ENCODE measurements around the gene STARD10.

DNA sequence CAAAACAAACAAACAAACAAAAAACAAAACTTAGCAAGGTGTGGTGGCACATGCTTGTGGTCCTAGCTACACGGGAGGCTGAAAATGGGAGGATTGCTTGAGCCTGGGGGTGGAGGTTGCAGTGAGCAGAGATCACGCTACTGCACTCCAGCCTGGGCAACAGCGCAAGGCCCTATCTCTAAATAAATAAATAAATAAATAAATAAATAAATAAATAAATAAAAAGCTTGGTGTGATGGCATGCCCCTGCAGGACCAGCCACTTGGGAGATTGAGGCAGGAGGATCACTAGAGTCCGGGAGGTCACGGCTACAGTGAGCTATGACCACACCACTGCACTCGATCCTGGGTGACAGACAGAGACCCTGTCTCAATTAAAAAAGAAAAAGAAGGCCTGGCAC, 9.0 kb upstream of the STARD10 start:
- TF ChIP-seq, protein P1, sequence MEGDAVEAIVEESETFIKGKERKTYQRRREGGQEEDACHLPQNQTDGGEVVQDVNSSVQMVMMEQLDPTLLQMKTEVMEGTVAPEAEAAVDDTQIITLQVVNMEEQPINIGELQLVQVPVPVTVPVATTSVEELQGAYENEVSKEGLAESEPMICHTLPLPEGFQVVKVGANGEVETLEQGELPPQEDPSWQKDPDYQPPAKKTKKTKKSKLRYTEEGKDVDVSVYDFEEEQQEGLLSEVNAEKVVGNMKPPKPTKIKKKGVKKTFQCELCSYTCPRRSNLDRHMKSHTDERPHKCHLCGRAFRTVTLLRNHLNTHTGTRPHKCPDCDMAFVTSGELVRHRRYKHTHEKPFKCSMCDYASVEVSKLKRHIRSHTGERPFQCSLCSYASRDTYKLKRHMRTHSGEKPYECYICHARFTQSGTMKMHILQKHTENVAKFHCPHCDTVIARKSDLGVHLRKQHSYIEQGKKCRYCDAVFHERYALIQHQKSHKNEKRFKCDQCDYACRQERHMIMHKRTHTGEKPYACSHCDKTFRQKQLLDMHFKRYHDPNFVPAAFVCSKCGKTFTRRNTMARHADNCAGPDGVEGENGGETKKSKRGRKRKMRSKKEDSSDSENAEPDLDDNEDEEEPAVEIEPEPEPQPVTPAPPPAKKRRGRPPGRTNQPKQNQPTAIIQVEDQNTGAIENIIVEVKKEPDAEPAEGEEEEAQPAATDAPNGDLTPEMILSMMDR (conservative IDR thresholded peaks at IDR 0.05; ENCODE audit: low read length) = no peak
- no peak for TF ChIP-seq EZH2phosphoT487 (IDR thresholded peaks at IDR 0.05; ENCODE audit: borderline replicate concordance, low read depth, low read length)

Data from OCI-LY7 (cell line).